Smooth muscle cell of the brain vasculature (primary cell): ENCODE results near the gene CHRNA1.

Experiments used
- DNase-seq: peaks from one replicate; pipeline ENCODE4 v3.0.0-alpha.2; 2012; ENCODE audit warnings: low read depth, low spot score

CHRNA1 gene

DNA sequence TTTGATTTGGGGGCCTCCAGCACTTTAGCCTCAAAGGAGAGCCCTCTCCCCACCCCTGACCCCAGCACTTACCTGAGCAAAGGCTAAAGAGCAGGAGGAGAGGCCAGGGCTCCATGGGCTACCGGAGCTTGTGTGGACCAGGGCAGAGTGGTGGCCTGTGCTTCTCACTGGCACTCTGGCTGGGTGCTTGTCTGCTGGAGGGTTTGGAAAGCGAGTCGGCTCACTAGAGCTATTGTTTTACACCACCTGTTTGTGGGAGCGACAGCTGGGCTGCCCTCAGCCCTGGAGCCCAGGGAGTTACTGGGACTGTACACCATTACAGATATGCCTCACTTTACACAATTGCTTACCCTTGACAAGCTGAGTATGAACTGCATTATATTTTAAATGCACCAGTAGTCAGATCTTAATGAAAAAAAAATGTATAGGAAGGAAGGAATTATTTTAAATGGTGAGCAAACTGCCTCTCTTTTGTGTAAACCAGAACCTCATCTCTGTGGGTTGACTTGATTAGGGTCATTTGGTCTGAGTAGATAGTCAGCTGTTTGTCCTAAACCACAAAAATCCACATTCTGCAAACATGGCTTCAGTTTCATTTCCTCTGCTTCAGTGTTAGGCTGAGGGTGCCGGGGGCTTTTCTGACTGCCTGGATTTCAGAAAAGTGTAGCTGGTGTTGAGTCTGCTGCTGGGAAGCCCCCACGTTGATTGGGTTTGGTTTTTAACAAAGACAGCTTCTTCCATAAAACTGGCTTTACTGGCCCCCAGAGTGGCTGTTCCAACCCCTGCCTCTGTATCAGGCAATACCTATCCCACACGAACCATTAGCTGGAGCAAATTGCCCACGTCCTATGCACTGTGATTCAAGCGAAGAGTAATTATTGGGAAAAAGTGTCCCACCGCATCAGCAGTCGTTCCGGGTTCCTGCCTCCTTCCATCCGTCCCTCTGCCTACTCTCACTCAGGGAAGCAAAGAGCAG lies at the start of gene CHRNA1:
CHRNA1 (minus strand) TSS at position 193 of the 976 bp plus-strand sequence; CDS start at position 115, 78 bp downstream.
- no peak for DNase-seq

DNA sequence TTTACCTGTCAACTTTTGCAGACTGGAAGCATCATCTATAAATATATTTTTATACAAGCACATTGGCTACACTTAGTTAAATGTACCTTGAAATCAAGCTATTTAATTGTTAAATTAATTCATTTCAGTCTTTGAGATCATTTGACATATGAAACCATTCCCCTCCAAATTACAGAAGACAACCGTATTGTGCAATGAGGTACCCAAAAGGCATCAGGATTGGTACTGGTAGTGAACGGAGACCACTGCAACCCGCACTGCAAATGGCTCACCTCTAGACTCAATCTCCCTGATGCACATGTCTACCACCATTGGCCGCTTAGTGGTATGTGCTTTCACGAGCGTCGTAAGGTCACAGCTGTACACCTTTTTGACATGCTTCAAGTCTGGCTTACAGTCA lies 47.8 kb upstream of the CHRNA1 start:
- DNase-seq: no peak

DNA sequence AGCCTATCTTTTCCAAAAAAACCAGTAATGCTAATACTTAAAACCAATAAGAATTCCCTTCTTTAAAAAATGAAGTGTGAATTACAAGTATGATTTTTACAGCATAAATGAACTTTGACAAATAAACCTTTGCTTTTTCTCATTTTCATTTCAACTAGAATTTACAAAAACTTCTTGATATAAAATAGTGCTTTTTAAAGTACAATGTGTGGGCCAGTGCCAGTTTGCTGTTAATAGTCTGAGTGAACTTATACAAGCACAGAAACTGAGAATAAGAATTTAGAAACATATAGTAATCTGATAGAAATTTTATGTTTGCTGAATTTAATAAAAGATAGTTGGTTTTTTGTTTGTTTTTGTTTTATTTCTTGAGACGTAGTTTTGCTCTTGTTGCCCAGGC lies 43.7 kb upstream of the CHRNA1 start:
- DNase-seq: no peak

DNA sequence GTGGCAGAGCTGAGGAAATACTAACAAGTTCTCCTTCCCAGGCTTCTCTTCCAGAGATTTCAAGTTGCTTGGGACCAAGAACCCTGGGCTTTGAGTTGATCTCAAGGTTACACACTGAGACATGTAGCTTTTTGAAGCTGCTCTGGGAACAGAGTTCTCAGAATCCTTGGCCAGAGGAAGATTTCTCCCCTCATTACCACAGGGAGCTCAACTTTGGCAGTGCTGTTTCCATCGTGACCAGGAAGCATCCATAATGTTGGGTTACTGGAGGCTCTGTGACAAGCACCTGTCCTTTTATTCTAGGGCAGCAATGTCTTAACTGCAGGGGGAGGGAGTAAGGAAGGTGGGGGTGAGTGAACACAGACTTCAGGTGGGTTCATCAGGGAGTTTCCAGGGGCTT lies 41.5 kb upstream of the CHRNA1 start:
- DNase-seq: no peak

DNA sequence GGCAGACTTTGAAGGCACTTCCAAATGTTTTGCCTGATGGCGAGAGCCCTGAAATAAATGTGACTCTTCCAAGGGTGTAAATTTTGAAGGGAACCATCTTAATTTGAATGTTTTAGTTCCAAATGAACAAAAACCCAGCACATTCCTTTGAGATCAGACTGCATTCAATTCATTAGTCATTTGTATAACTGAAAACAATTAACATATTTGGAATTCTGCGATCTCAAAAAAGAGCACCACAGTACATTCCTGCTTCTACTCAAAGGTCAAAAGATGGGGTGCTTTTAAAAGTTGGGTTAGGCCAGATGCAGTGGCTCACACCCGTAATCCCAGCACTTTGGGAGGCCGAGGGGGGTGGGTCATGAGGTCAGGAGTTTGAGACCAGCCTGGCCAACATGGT lies 38.2 kb upstream of the CHRNA1 start:
- DNase-seq: no peak

DNA sequence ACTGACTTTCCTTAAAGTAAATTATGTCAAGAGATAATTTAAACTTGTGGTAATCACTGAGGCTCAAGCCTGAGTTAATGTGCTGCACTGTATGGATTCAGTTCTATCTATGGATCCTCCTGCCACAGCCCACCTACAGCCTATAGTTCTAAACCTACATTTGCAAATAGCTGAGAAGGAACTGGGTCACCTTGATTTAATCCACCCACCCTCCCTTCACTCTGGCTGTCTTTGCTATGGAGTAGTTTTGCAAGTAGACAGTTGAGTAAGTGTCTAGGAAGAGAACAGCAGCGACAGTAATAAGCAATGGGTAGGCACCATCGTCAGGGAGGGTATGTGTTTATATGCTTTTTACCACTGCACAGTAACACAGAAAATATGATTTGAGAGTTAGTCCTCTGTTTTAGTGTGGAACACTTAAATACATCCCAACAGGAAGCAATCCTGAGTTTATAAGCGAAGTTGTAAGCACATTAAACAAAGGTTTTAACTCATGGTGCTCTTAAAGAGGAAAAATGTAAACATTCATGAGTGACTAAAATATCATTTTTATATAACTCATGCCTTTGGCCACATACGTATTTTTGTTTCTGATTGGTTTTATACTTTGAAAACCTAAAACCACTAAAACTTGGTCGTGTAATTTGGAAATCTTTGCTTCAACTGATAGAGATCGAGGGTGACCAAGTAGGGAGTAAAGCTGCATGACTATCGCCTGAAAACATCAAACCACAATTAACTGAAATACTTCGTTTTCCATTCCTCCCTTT lies 36.3 kb upstream of the CHRNA1 start:
- DNase-seq: no peak

DNA sequence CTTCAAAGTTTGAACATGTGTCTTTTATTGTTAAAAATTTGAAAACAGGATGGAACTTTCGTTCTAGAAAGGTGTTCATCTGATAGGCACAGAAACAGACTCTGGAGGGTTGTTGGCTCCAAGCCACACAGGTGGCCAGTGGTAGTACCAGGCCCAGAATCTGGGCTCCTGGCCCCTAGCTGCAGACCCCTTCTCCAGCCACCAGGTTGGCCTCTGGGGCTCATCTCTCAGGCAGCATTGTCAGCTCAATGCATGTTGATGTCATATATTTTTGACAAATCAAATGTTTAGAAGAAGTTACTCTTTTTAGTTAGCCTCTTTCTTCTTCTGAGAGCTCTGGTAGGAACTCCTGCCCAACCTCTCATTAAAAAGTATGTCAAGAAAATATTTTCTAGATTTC lies 34.5 kb upstream of the CHRNA1 start:
- DNase-seq: no peak

DNA sequence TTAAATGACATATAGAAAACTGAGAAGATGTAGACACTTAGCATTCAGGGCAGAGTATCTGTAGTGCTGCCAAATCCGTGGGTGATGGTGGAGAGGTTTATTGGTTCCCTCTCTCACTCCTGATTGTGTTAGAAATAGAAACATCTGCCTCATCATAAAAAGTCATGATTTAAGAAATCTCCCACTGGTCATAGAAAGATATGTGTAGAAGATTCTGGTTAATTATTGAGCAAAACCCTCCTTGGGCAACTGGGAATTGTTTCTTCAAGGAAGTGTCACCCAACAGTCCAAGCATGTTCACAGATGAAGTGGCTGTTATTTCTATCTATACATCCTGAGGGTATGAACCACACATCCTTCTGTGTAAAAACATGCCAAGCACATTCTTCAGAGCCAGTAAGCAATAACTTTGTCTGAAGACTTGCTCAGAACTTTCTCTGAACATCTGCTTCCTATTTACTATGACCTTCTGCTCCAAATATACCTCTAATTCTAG lies 33.6 kb upstream of the CHRNA1 start:
- no peak for DNase-seq

DNA sequence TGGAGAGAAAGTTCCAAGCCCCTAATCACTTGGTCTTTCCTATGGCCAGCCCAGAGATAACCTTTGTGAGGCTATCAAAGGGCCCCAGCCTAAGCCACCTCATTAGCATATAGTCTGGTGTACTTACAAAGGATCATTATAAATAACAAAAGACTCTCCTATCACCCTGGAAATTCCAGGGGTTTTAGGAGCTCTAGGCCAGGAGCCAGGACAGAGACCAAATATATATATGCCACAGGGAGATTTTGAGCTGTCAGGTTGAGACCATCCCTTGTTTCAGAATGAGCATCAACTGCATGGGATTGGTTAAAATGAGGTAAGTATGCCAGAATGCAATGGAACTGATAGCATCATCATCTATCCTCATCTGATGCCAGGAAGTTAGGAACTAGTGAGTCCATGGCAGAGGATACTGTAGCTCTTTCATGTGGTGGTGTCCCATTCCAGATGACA lies 32.1 kb upstream of the CHRNA1 start:
- no peak for DNase-seq

DNA sequence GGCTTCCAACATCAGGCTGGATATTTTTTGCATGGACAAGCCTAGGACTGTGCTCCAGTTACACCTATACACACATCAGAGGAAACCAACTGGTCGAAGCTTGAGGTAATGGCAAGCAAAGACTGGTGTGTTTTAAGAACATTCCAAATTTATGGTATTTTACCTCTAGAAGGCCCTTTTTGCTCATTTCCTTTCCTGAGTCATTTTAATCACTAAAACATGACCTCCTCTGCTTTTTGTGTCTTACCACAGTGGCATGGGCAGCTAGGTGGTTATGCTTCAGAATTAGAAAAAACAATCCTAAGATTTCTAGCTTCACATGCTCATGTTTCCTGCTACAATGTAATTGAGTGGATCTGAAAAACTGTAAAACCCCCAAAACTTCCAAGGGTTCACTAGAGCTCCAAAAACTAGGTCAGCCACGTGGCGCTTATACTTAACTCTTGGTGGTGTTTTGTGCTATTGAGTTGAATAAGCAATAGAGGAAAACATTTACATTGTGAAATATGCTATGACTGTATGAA lies 30.6 kb upstream of the CHRNA1 start:
- DNase-seq: no peak

DNA sequence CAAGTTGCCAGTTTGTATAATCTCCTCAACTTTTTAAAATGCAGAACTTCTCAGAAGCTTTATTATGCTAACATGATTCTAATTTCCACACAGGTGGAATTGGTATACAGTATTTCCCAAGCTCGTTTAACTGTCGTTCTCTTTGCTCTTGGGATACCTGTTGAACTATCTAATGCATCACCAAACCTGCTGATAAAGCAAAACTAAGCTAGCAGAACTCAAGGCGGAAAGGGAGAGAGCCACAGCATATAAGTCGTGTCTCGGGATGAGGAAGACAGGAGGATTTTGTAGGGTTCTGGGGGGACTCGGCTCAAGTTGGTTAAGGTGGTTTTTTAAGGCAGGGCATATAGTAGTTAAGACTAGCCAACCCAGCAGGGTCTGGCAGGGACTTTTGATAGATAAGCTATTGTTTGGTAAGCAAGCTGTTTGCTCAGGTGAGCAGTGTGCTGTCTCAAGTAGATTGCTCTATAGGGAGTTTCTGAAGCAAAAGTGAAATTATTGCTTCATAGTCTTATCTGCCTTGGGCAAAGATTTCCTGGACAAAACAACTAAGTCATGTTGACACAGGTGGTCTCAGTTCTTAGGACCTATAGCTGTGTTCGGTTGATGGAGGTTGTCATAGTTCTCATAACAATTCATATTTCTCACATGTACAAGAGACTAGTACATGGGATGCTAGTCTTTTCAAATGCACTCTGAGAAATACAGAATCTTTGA lies 28.2 kb upstream of the CHRNA1 start:
- DNase-seq: no peak

DNA sequence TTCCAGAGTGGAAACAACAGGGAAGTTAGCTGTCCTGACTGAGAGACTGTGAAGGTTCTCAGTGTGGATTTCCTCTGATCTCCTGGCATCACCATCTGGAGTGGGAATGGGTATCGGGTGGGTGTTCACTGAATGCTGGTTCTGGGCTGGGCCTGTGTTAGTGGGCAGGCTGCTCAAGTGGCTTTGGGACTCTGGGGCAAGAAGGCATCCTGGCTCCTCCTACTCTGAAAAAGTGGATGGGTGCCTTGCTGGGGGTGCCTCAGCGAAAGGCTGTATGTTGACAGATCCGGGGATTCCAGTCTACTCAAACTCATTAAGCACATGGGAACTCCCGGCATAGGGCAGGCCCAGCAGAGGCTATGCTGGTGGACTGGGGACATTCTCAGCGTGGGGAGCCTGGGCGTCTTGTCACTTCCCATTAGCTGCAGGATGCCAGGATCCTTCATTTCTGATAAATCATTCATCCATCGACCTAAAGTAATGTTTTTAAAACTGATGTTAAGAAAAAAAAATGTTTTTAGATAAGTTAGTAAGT lies 27.5 kb upstream of the CHRNA1 start:
- DNase-seq: no peak

DNA sequence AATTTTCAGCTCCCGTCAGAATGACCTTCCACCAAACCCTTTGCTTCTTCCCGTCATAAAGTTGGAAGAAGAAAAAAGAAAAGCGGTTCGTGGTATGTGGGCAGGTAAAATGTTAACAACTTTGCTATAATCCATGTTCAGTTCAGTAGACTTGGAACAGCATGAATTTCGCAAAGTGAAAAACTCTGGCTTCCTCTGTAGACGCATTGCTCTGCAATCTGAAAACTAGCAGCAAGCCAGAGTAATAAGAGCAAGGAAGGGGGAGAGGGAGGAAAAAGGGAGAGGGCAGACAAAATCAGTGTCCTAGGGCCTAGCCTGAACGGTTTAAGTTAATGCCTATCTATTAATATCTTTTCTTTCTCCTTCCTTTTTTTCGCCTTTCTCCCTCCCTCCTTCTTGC lies 26.7 kb upstream of the CHRNA1 start:
- no peak for DNase-seq

DNA sequence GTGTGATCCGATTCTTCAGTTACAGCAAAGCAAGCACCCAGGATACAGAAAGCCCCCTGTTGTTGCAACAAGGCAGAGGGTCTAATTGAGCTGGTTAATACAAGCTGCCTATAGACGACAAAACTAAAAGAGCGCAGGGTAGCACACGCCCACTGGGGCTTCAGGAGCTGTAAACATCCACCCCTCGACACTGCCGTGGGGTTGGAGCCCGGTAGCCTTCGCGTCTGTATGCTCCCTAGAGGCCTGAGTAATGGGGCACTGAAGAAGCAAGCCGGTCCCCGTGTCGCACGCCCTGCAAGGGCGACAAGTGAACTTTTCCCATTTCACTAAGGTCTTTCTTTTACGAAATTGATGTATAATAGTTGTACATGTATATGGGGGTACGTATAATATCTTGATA lies 24.7 kb upstream of the CHRNA1 start:
- DNase-seq: no peak

DNA sequence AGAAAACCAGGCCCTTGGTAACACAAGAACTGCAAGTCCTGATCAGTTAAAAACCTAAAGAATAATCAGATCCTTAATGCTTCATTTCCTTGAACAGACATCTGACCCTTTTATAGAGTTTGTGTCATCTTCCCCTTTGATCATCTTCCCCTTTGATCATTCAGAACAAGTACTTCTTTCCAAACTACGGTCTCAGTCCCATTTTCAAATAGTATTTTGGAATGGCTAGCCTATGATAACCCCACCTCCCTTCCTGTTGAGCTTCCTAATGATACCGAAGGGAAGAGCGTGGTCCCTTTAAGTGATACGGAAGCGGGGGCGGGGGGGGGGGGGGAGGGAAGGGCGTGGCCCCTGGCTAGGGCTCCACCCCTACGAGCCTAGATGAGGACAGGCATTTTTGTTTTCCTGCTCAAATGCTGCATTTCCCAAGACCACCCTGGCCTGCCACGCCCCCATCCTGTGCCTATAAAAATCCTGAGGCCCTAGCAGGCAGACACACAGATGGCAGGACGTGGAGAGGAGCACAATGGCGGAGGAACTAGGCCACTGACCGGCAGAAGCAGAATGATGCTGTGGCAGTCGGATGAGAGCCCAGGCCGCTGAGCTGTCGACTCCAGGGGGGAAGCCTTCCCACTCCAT lies 24.1 kb upstream of the CHRNA1 start:
- DNase-seq: no peak

DNA sequence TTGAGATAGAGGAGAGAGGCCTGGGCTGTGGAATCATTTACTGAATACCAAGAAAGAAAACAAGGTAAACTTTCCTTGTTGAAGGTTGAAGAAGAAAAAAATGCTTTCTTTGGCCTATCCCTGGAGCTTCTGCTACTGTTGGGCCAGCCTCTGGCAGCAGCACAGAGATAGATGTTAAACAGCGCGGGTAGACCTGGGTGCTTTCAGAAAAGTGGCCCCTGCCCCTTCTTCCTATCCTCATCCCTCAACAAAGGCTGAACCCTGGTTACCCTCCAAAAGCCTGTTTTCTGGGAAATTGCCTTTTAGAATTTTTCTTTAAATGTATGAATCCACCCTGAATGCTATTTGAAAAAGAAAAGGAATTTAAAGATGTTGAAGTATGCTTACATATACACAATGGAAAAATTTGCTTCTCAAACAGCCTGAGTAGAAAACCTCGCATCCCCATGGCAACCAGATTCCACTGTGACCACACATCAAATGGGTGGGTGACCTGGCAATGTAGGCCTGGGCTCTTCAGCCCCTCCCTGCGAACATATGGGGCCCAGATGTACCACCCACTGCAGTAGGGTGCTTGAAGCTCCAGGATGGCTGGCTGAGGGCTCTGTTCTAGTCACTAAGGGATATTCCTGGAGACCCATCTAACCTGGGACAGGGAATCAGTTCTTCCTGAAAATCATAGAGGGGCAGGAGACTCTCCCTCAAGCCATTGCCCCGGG lies 23.4 kb upstream of the CHRNA1 start:
- no peak for DNase-seq

DNA sequence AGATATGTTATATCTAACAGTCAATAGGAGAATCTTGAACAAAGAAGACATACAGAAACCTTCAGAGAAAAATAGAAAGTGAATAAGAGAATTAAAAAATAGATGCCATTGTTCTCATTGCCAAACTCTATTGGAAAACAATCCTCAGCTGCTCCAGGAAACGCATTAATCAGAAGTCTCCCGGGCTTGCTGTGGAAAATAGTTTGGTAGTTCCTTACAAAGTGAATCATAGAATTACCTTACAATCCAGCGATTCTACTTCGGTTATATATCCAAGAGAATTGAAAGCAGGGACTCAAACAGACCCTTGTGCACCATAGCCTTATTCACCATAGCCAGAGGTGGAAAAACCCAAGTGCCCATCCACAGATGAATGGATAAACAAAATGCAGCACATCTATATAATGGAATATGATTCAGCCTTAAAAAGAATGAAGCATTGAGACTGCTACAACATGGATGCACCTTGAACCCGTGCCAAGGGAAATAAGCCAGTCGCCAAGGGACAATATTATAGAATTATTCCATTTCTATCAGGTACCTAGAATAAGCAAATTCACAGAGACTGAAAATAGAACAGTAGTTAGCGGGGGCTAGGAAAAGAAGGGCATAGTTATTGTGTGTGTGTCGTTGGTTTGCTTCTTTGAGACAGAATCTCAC lies 21.9 kb upstream of the CHRNA1 start:
- DNase-seq: no peak

DNA sequence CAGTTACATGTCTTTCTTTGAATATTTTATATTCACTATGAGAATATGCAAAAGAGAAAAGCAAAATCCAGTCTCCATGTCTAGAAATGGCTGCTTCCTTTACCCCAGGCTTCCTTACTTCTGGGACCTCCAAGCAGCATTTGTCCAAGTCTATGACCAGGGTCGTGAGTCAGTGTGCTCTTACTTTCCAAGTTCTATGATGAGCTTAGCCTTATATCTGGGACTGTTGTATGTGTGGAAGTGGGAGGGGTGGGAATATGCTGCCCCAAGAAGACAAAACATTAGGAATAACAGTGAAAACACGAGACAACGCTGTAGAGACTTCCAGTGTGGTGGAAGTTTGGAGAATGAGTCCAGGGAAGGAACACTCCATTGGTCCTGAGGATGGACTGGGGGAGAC lies 21.2 kb upstream of the CHRNA1 start:
- DNase-seq: no peak

DNA sequence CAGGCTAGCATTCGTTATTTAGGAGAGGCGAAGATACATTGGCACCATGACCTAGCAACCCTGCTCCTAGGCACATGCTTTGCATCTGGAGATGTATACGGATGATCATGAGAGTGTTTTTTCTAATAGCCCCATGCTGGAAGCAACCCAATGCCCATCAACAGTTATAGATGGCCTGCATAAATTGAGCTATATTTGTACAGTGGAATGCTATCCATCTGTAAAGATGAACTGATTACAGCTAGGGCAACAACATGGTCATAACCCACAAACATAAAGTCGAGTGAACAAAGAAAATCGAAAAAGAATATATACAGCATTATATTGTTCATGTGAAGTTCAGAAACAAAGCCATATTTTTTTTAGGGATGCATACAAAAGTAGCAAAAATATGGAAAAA lies 20.6 kb upstream of the CHRNA1 start:
- no peak for DNase-seq

DNA sequence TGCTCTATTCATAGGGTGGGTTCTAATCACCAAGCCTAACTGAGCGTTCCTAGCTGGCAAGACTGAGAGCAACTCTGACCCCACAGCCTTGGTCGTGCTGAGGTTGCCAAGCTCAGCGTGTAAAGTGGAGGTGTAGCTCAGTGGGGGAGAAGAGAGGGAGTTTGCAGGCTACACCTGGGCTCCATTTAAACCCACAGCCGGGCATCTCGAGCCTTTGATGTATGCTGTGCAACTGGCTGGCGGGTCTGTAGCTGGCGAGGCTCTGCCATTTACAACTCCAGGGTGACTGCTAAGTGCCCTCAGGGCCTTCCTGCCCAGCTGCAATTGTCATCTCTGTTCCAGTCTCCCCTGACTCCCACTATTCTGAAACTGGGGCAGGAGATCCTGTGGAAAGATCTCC lies 20.0 kb upstream of the CHRNA1 start:
- DNase-seq: no peak
